Thyroid gland (tissue), 4 donors: ENCODE data around the gene UBE2E2.

Experiments
- CTCF ChIP-seq, 6 experiments: fragments of 200-600 bp in 3 of 6; fragments of 450-650 bp in 3 of 6; sonication (generic) in 3 of 6; IDR thresholded peaks; one replicate each; pipeline ENCODE4 v1.5.1; 2016 to 2019; ENCODE audit warnings: antibody characterized with exemption in 6 of 6, mild to moderate bottlenecking in 2 of 6, inconsistent platforms in 1 of 6, moderate library complexity in 1 of 6
- POLR2A ChIP-seq, 2 donors: fragments of 450-650 bp; IDR thresholded peaks; one replicate each; pipeline ENCODE4 v1.6.1; 2017; ENCODE audit warnings: antibody characterized with exemption in 2 of 2, mild to moderate bottlenecking in 2 of 2, moderate library complexity in 1 of 2

DNA sequence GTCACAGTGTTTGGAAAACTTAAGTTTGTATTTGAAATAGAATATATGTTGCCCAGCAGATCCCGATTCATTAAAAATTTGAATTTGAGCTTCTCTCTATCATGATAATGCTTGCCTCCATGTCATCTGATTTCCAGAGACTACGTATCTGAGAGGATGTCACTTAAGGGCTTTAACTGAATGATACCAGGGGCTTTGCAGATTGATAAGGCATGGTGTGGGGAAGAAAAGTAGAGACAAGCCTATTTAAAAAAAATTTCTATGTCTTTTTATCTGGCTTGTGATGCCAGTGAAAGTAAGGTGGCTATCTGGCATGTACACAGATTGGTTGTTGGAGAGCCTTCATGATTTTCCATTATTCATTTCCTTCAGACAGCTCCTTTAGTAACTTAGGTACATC, 72.7 kb downstream of the UBE2E2 start:
- no peak for TF ChIP-seq POLR2A (IDR thresholded peaks at IDR 0.05)
- no peak for TF ChIP-seq CTCF (IDR thresholded peaks at IDR 0.05)
